ENCODE measurements around the gene TPK1. TPM values are rescaled to one million over a fixed set of nuclear protein-coding genes. Genes with fewer than 3 reads are reported as not detected.

TPK1 gene
- total and polyA plus RNA-seq, 2 of the 4 experiments (the other 2 are of a cell fraction): 0.38 to 1.8 TPM

- H2BK5ac ChIP-seq (ENCODE audit: low read depth, low read length, poor library complexity, severe bottlenecking): no peak overlapping the region
- ChIA-PET CTCF (no interaction called here), POLR2A (ENCODE audit: unreplicated experiment) (no interaction called here)
- no peaks in the 10 kb centered on the region for H3K9me1 ChIP-seq (ENCODE audit: insufficient read depth, low read length)
- no peaks in the 10 kb centered on the region for H4K20me1 ChIP-seq (ENCODE audit: insufficient read depth, low read length)
- no peak overlapping the region for H4K5ac ChIP-seq (ENCODE audit: low read depth, low read length)
- no peak overlapping the region for H2AK9ac ChIP-seq (replicated peaks; ENCODE audit: low read depth, low read length, poor library complexity)
- H3K27ac ChIP-seq (ENCODE audit: insufficient read depth, low read length): no peak overlapping the region
- no peak overlapping the region for H3K56ac ChIP-seq (ENCODE audit: extremely low read depth, insufficient read depth, low read length)
- no peak overlapping the region for H3K14ac ChIP-seq (replicated peaks; ENCODE audit: low read depth, low read length)
- no peaks in the 10 kb centered on the region for H3K36me3 ChIP-seq (ENCODE audit: control insufficient read depth, insufficient read depth, low read length)
- DNase-seq: no peak
- BruUV-seq (replicated peaks): no TSS peak
- 50% methylated on average over 2 of the region's 3 CpGs; no CpG with 5 or more reads in 1 of the 2 experiments for WGBS, 2 experiments (ENCODE audit: extremely low coverage in 2 of 2, insufficient read length in 1 of 2)
- no peak overlapping the region for H4K8ac ChIP-seq (ENCODE audit: low read depth in 2 of 2, low read length in 2 of 2)
- no peak overlapping the region for H3K18ac ChIP-seq (ENCODE audit: low read depth, low read length)
- no peak overlapping the region for H2AK5ac ChIP-seq (ENCODE audit: low read depth, low read length)
- no peaks in the 10 kb centered on the region for H3K79me1 ChIP-seq (ENCODE audit: low read depth in 1 of 2, low read length in 2 of 2)
- no peak overlapping the region for H2AFZ ChIP-seq (replicated peaks; ENCODE audit: low read length, poor library complexity)
- in situ Hi-C loops (cut with MboI; ENCODE audit: low sequenced_read_pairs): no loop called here
- H4K91ac ChIP-seq (ENCODE audit: insufficient read depth, low read depth, low read length): no peak overlapping the region
- intact Hi-C loops (cut with micrococcal nuclease): no loop called here
- H2BK20ac ChIP-seq (ENCODE audit: low read depth, low read length): no peak overlapping the region
- no peaks in the 10 kb centered on the region for H3K27me3 ChIP-seq (ENCODE audit: control insufficient read depth, insufficient read depth, low read length)
- H3K4me3 ChIP-seq (ENCODE audit: insufficient read depth, low read depth, low read length): no peak overlapping the region
- H3K4me1 ChIP-seq (ENCODE audit: control insufficient read depth, insufficient read depth, low read length): no peaks in the 10 kb centered on the region
- no peak overlapping the region for H2BK15ac ChIP-seq (ENCODE audit: low read depth, low read length)
- no peak overlapping the region for H3K9ac ChIP-seq (ENCODE audit: low read depth, low read length)
- ATAC-seq (ENCODE audit: low read depth): no peak
- H3K23ac ChIP-seq (ENCODE audit: low read depth, low read length): no peak overlapping the region
- dilution Hi-C loops (cut with HindIII; ENCODE audit: low sequenced_read_pairs, unreplicated experiment): no loop called here
- no peak overlapping the region for H3K4ac ChIP-seq (ENCODE audit: low read depth, low read length)
- no peak overlapping the region for H3K4me2 ChIP-seq (ENCODE audit: low read depth, low read length)
- TF ChIP-seq SMC3 (IDR thresholded peaks at IDR 0.05; ENCODE audit: low read depth, low read length) (no peak), NFE2L2 (IDR thresholded peaks at IDR 0.05; ENCODE audit: low read depth, low read length) (no peak), BHLHE40 (IDR thresholded peaks at IDR 0.05; ENCODE audit: low read depth, low read length) (no peak), CEBPB (IDR thresholded peaks at IDR 0.05; ENCODE audit: low read depth, low read length) (no peak), CHD1 (IDR thresholded peaks at IDR 0.05; ENCODE audit: low read depth, low read length) (no peak), MAZ (IDR thresholded peaks at IDR 0.05; ENCODE audit: borderline replicate concordance, low read depth, low read length) (no peak), MXI1 (IDR thresholded peaks at IDR 0.05; ENCODE audit: borderline replicate concordance, low read depth, low read length) (no peak), CTCF (conservative IDR thresholded peaks at IDR 0.05; ENCODE audit: low read depth, low read length) (no peak), RAD21 (IDR thresholded peaks at IDR 0.05; ENCODE audit: low read length) (no peak), RCOR1 (IDR thresholded peaks at IDR 0.05; ENCODE audit: insufficient replicate concordance, low read length) (no peak), FOS (IDR thresholded peaks at IDR 0.05; ENCODE audit: low read depth, low read length) (no peak), RFX5 (IDR thresholded peaks at IDR 0.05; ENCODE audit: low read depth, low read length) (no peak)
- TF ChIP-seq, protein P1, sequence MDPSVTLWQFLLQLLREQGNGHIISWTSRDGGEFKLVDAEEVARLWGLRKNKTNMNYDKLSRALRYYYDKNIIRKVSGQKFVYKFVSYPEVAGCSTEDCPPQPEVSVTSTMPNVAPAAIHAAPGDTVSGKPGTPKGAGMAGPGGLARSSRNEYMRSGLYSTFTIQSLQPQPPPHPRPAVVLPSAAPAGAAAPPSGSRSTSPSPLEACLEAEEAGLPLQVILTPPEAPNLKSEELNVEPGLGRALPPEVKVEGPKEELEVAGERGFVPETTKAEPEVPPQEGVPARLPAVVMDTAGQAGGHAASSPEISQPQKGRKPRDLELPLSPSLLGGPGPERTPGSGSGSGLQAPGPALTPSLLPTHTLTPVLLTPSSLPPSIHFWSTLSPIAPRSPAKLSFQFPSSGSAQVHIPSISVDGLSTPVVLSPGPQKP (IDR thresholded peaks at IDR 0.05; ENCODE audit: borderline replicate concordance, low read depth, low read length): no peak
- TF ChIP-seq, protein P2, sequence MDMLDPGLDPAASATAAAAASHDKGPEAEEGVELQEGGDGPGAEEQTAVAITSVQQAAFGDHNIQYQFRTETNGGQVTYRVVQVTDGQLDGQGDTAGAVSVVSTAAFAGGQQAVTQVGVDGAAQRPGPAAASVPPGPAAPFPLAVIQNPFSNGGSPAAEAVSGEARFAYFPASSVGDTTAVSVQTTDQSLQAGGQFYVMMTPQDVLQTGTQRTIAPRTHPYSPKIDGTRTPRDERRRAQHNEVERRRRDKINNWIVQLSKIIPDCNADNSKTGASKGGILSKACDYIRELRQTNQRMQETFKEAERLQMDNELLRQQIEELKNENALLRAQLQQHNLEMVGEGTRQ (IDR thresholded peaks at IDR 0.05; ENCODE audit: low read depth, low read length): no peak
- no peak overlapping the region for H2BK120ac ChIP-seq (ENCODE audit: low read depth, low read length)
- H3K9me3 ChIP-seq (ENCODE audit: control insufficient read depth, insufficient read depth, low read length): peaks cover 2% of the 10 kb centered on the region
Measured at GRCh38 chr7:144777005-144777839, 58.6 kb downstream of the TPK1 start.
